Measurements from ENCODE around the gene CFAP221.
A peak's percentile ranks its signal among the peaks of the same experiment; 100 is the strongest.

CFAP221 gene

DNA sequence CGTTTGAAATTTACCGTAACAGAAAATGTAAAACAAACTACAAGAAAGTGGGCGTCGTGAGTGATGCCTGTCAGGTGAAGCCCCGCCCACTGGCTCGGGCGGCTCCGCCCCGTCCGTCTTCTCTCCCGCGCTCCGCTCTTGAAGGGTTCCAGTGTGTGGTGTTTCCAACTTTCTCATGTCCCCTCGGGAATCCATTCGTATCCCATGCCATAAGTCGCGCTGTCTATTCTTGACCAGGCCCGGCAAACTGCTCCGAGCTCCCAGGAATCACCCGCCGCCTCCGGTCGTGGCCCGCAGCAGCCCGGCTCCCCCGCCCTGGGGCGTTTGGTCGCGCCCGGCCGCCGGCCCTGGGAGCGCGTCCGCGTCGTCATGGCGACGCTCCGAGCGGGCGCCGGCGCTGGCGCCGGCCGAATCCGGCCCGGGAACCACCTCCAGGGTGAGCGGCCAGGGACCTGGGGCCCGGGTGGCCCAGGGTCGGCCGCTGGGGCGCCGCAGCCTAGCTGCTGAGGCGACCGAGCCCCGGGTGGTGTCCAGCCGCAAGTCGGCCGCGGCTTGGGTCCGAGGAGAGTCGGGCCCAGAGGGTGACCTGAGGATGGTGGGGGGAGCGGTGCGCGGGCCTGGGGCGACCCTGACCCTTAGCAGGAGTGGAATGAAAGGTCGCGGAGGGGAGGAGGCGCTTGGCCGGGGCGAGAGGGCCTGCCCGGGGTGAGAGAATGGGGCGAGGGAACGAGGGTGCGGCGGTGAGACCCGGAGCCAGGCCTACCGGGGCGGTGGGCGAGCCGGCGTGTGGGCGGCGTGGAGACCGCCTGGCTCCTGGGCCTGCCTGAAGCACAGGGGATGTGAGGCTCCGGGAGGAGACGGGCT lies at the start of gene CFAP221:
Gene CFAP221 (plus strand): TSS at position 375 of the 864 bp plus-strand sequence. CDS start 1,683 bp downstream, outside the sequence.
- peak; percentile 31 for DNase-seq

DNA sequence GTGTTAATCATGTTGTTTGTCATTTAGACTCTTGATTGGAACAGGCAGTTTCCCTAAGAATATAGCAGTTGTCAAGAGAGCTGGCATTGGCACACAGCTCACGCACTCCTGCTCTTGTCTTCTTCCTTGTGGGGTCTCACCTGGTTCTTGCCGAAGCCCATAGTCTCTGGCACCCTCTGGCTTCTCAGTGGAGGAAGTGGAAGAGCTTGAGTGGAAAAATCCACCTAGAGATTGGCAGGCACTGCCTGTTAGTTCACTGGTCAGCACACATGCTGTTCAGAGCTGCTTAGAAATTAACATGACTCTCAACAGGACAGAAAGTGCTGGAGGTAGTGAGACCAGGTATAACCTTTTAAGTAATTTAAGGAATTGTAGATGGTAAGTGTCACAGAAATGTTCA lies 48.3 kb upstream of the CFAP221 start:
- DNase-seq = no peak

DNA sequence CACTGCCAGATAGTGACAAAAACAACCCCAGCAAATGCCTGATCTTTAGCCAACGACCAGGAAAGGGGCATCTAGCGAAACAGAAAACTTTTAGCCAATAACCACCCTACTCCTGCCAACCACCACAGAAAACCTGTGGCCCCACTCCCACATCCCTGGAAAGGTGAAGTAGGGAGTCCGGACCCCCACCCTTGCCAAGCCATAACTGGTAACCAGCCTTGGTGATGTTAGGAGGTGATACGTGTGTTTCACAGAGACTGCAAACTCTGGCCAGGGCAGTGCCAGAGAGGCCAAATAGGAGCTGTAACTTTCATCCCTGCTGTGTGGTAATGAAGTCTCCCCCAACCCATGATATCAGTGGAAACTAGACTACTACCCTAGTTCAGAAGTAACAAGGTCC lies 47.6 kb upstream of the CFAP221 start:
- no peak for DNase-seq

DNA sequence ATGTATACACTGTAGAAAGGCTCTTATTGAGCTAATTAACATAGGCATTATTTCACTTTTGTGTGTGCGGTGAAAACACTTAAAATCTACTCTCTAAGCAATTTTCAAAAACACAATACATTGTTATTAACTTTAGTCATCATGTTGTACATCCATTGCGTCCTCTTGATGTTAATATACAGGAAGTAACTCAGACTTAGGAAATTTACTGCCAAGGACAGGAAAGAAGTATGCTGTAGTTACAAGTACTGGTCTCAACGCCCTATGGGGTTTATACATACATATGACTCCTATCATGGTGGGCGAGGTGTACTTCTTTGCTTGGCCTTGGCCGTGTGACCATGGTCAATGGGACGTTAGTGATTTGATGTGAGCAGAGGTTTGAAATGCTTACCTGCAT lies 35.5 kb upstream of the CFAP221 start:
- DNase-seq = no peak

DNA sequence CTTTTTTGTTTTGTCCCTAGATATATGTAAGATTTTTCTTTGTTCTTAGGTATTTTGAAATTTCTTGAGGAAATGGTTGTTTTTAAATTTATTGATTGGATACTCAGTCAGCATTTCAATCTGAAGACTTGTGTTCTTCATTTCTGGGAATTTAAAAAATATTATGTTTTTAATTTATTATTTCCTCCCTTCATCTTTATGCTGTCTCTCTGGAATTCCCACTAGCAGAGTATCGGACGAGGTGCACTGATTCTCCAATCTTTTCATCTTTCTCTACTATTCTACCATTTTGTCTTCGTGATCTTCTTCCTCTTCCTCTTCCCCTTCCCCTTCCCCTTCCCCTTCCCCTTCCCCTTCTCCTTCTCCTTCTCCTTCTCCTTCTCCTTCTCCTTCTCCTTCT lies 32.3 kb upstream of the CFAP221 start:
- no peak for DNase-seq

DNA sequence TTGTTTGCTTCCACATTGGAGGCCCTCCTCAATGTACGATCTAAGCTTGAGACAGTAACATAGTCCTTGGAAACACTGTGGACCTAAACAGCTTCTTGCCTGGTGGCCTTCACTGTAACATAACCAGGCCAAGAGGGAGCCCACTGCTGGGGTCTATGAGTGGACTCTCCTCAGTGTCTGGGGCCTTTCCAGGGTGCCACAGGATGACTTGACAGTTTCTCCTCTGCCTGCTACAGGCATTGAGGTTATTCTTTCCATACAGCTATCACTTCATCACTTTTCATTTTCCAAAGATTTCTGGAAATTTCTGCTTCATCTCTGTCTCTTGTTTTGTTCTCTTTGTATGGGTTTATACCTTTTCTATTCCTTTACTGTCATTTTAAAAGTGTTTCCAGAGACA lies 31.3 kb upstream of the CFAP221 start:
- no peak for DNase-seq

DNA sequence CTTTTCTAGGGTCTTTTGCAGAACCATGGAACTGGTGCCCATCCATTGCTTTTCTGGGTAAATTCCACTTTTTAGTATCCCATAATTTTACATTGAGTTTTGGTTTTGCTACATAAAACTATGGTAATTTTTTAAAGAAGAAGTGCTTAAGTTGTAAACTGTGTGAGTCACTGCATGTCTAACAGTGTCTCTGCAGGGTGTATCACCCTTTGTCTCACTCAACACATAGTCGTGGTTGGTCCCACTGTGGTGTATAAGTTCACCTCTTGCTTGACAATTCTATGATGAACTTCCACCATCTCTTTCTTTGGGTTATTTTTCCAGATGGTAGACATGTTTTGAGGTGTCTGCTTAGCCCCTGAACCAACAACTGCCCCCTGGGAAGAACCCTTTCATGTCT lies 30.4 kb upstream of the CFAP221 start:
- no peak for DNase-seq

DNA sequence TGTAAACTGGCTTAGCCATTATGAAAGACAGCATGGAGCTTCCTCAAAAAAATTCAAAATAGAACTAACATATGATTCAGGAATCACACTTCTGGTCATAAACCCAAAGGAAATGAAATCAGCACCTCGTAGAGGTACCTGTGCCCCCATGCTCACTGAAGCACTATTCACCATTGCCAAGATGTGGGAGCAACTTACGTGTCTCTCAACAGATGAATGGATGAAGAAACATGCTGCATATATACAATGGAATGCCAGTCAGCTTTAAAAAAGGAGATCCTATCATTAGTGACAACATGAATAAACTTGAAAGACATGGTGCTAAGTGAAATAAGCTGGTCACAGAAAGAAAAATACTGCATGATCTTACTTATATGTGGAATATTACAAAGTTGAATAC lies 28.1 kb upstream of the CFAP221 start:
- DNase-seq = no peak

DNA sequence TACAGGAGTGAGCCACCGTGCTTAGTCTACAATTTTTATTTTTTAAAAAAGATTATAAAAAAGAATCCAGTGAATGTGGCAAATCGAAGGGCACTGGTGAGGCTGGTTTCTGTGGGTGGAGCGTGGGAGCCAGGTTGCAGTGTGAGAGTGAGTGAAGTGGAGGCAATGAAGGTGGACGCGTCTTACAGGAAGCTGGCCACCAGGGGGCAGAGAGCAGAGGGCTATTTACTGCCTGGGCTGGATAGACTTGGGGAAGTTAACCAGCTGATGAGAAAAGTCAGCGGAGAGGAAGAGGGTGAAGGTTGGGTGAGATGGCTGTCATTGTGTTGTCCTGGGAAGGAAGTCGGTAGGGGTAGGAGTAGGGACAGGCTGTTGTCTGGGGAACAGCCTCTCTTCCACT lies 26.8 kb upstream of the CFAP221 start:
- no peak for DNase-seq

DNA sequence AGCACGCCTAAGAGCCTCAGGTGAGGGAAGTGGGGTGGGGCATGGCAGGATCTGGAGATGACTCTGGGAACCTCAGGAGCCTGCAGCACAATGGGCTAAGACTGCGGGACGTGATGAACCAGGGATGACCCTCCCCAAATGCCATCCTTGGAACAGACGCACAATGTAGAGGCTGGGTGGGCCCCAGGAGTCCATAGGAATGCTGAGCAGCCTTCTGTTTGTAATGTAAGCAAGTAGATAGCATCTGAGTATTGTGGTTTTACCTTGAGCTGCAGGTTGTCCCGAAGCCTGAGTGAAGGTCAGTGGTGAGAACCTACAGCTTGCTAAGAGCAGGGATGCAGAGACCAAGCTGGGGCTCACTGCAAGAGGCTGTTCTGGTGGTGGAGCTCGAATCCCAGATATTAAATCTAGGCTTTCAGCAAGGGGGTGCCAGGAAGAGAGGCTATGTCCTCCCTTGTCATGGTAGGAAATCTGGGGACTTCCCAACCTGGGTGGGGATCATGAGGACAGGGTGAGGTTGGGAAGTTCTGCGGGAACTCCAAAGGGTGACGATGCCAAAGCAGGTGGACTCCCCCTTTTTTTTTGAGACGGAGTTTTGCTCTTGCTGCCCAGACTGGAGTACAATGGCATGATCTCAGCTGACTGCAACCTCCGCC lies 25.7 kb upstream of the CFAP221 start:
- no peak for DNase-seq

DNA sequence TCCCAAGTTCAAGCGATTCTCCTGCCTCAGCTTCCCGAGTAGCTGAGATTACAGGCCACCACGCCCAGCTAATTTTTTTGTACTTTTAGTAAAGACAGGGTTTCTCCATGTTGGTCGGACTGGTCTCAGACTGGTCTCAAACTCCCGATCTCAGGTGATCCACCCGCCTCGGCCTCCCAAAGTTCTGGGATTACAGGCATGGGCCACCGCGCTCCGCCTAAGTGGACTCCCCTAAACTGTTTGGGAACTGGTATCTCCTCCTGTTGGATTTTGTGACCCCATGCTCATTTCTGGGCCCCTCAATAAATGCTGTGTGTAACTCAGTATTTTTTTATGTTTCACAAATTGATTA lies 25.2 kb upstream of the CFAP221 start:
- DNase-seq = no peak

DNA sequence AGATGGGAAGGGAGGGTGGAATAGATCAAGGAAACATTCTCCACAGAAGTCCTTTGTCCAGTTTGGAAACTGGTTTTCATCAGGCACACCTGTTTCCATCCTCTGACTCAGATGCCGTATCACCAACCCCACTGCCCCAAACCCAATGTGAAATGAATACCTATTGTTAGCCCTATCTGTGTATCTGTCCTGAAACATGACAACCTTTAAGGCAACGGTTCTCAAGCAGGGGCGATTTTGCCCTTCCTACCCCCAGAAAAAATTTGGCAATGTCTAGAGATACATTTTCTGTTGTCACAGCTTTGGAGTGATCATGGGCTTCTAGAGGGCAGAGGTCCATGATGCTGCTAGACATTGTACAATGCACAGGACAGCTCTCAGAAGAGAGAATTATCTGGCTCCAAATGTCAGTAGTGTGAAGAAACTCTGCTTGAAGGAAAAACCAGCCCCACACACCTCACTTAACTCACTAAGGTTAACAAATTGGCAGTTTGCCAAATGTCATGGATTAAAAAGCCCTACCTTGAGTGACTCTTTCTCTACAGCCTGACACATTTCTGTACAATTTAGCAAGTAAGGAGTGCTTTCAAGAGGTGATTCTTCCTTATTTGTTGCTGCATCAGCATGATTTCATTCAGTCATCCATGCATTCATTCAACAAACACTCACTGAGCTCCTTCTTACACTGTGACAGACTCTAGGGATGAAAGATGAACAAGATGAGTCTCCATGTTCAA lies 23.4 kb upstream of the CFAP221 start:
- no peak for DNase-seq

DNA sequence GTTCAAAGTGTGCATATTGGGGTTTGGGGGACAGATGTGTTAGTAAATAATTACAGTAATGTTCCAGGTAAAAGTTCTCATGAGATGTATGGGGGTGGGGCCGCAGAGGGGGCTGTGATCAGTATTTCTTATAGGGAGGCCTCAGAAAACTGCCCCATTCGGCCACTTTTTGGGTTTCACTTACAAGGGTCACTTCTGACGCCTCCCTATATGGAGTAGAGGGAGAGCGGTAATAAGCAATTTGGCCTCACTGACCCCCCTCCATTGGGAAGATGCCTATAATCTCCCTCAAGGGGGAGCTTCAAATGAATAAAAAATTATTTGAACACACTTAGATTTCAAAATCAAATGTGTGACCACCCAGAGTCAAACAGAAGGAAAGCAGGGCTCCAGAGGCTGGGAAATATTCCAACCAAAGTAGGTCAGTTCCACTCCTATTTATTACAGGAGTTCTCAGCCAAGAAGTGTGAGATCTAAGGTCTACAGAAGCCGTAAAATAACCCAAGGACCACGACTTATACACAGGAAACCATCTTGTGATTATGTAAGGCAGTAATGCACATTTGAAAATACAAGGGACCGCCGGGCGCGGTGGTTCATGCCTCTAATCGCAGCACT lies 22.7 kb upstream of the CFAP221 start:
- DNase-seq = no peak

DNA sequence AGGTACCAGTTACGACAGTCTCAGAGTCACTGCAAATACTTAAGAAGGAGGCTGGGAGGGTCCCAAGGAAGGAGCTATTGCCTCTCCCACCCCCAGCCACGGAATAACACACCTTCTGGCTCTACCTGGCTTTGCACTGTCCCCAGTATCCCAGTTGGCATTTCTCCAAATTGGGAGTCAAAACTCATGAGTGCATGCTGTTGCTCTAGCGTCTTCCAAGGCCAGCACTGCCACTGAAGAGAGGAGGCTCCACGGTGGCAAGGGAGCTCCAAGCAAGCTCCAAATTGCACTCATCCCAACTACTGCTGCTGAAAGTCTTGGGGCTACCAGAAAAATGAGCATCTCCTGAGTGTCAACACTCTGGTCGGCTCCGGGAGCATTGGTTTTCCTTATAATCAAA lies 21.6 kb upstream of the CFAP221 start:
- no peak for DNase-seq

DNA sequence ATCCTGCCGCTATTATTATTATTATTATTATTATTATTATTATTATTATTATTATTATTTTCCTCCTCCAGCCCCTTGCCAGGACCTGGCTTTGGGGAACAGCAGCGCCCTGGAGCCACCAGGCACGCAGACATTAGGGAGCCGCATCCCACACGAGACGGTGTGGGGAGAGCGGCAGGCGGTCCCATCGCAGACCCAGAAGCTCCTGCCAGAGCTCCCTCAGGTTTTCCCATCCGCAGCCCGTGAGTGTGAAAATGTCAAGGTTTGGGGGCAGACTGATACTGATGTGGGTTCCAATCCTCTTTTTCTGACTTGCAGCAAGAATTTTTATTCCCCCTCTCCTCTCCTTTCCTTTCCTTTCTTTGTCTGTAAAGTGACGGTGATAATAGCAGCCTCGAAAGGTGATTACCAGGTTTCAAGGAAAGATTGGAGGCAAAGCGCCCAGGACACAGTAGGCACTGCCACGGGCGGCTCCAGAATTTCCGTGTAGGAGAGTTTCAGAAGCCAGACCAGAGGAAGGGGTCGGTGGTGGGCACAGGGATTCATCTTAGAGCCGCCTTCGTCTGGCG lies 20.8 kb upstream of the CFAP221 start:
- DNase-seq = no peak

DNA sequence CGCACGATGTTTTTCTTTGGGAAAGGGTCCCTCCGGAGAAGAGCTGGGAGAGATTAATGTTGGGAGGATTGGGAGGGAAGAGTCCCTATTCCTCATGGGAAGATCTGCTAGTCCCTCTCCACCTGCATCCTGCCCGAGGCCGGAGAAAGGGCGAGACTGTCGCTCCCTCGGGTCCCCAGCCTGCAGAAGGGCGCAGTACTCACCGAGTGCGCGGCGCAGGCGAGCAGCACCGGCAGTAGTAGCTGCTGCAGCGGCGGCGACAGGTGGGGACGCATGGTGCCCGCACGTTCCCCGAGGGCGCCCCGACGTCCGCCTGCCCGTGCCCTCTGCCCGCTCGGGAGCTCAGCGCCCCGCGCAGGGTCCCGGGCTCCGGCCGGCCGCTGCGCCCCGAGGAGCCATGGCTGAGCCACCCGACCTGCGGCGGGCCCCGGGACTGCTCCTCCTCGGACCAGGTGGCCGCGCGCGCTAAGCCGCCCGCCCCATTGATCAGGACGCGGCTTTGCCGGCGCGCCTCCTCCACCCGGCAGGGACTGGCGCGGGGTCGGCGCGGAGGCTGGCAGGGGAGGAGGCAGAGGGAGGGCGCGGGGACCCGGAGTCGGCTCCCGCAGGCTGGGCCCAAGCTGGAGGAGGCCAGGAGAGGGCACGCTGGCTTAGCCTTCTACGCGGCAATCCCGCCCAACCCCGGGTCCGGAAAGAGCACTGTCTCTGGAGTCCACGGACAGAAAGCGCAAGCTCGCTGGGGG lies 20.1 kb upstream of the CFAP221 start, which contains the start of gene SCTR:
Gene SCTR (minus strand): TSS at position 532 of the 743 bp plus-strand sequence. CDS start 257 bp downstream, at position 275.
- DNase-seq = no peak

DNA sequence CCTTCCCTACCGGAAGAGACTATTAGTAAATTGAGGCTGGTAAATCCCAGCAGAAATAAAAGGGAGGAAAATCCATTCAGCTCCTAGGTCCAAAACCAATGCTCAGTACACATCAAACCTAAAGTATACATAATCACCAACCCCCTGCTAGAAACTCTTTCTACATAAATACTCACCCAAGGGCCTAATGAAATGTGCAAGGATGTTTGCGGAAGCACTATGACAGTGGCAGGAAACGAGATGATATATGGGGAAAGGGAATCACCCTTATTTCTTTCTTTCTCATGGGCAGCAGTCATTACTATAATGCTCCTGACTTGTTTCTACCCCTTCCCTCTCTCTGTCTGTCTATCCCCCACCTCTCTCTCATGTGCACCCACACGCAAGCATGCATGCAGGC lies 18.6 kb upstream of the CFAP221 start:
- DNase-seq = no peak

DNA sequence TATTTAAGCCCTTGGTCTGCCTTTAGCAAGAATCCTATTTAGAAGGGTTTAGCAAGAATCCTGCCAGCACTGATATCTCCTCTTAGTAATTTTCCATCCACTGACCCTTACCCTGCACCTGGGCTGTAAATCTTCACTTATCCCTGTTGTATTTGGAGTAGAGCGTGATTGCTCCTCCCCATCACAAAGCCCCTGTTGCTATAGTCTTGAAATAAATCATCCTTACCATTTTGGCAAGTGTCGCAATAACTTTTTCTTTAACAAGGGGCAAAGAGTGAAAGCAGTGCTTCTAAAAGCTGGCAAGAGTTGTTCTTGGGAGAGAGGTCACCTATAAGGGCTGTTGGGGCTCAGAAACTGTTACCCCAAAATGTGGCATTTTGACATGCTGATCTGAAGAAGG lies 16.2 kb upstream of the CFAP221 start:
- DNase-seq = no peak

DNA sequence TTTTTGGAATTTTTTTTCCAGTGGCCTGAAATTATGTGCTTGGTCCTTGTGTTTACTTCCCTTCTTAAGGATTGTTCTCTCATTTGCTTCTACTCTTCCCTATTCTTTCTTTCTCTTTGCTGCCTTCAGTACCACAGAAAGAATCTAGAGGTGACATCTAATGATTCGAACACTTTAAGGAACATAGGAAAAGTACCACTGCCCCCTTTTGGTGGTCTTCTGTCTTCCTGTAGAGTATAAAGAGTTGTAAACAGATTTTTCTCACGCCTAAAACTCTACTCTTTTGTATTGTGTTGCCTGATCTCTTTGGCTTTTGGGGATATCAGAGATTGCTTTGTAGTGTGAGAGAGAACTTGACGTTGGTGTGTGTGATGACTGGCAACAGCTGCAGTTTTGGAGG lies 13.0 kb upstream of the CFAP221 start:
- DNase-seq = no peak

DNA sequence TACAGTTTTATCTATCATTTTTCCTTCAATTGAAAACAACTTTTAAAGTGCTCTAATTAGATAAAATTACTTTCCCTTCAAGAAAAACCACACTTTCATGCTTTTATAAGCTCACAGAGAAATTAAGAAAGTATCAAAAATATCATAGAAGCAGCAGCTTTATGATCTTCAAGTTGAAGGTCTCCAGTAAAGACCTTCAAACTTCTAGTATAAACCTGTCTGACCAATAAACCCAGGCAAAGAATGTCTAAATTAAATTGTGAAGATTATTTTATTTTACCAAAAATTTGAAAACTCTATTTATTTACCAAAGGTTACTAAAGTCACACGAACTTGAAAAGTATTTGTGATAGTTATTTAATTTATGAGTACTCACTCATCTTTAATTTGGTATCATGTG lies 10.7 kb upstream of the CFAP221 start:
- no peak for DNase-seq

DNA sequence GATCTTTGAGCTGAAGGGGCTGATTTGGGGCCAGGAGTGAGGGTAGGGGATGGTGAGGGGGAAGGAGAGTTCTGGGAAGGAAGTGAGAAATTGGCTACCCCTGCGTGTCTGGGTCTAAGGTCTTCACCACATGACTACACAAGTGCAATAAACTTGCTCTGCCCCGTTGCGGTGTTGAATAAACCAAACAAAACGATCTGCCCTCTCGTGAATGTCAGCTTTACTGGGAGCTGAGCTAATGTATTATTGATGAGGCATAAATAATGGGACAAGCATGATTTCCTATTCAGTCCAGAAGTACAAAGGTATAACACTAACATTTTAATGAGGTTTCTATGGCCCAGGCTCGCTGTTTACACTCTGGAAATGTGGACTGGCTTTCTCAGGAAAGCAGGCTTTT lies 8.0 kb upstream of the CFAP221 start:
- no peak for DNase-seq

DNA sequence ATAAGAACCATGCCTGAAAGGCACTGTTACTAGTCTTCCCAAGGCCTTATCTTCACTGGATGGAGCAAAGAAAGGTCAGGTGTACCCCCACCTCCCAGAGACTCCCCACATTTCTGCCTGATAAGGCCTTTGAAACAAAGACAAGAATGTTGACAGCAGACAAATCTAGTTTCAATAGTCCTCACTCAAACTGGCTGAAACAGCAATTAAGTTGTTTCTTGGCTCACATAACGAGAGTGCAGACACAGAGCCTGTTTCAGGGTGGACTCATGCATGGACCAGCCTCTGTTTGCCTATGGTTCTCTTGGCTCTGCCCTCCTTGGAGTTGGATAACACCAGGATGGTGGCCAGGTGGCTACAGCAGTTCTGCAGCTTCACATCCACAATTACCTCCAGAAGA lies 7.5 kb upstream of the CFAP221 start:
- no peak for DNase-seq

Measured in amniotic stem cell (primary cell).